Ishikawa (cell line): ENCODE results near the gene DIAPH3.

Experiments
- CEBPB ChIP-seq: IDR thresholded peaks from 2 replicates; pipeline ENCODE4 v1.6.1; 2012
- CREB1 ChIP-seq: IDR thresholded peaks from 2 replicates; pipeline ENCODE4 v1.6.1; 2012; ENCODE audit warnings: low read depth
- EGR1 ChIP-seq: IDR thresholded peaks from 2 replicates; pipeline ENCODE4 v1.6.1; 2012
- EP300 ChIP-seq: IDR thresholded peaks from 2 replicates; pipeline ENCODE4 v1.6.1; 2012; ENCODE audit warnings: borderline replicate concordance
- FOXM1 ChIP-seq: IDR thresholded peaks from 2 replicates; pipeline ENCODE4 v1.6.1; 2012; ENCODE audit warnings: low read depth, borderline replicate concordance
- MAX ChIP-seq: IDR thresholded peaks from 2 replicates; pipeline ENCODE4 v1.6.1; 2012
- NFIC ChIP-seq: IDR thresholded peaks from 2 replicates; pipeline ENCODE4 v1.6.1; 2012
- RAD21 ChIP-seq: IDR thresholded peaks from 2 replicates; pipeline ENCODE4 v1.6.1; 2012; ENCODE audit warnings: low read depth
- REST ChIP-seq: IDR thresholded peaks from 2 replicates; pipeline ENCODE4 v1.6.1; 2012; ENCODE audit warnings: low read depth, mild to moderate bottlenecking
- TAF1 ChIP-seq: IDR thresholded peaks from 2 replicates; pipeline ENCODE4 v1.6.1; 2012; ENCODE audit warnings: low read depth, mild to moderate bottlenecking
- TCF12 ChIP-seq: IDR thresholded peaks from 2 replicates; pipeline ENCODE4 v1.6.1; 2012; ENCODE audit warnings: low read depth
- TEAD4 ChIP-seq: IDR thresholded peaks from 2 replicates; pipeline ENCODE4 v1.6.1; 2012
- USF1 ChIP-seq: IDR thresholded peaks from 2 replicates; pipeline ENCODE4 v1.6.1; 2012
- YY1 ChIP-seq: IDR thresholded peaks from 2 replicates; pipeline ENCODE4 v1.6.1; 2012; ENCODE audit warnings: low read depth
- ZBTB7A ChIP-seq: IDR thresholded peaks from 2 replicates; pipeline ENCODE4 v1.6.1; 2012; ENCODE audit warnings: low read depth

DIAPH3 gene

GRCh38 chr13:59865398-59865797, 298.3 kb downstream of the DIAPH3 start:
- TF ChIP-seq EP300 (no peak), TEAD4 (no peak), NFIC (no peak), CEBPB (no peak), TCF12 (no peak), FOXM1 (no peak), USF1 (no peak), EGR1 (no peak), YY1 (no peak), REST (no peak), CREB1 (no peak)

GRCh38 chr13:59863621-59864020, 300.1 kb downstream of the DIAPH3 start:
- TF ChIP-seq RAD21 = no peak
- no peak for TF ChIP-seq USF1
- no peak for TF ChIP-seq REST
- no peak for TF ChIP-seq ZBTB7A
- TF ChIP-seq NFIC = no peak
- TF ChIP-seq TAF1 = no peak
- TF ChIP-seq TCF12 = no peak
- TF ChIP-seq FOXM1 = no peak
- TF ChIP-seq EGR1 = no peak
- no peak for TF ChIP-seq YY1
- TF ChIP-seq EP300 = no peak
- TF ChIP-seq MAX = no peak
- TF ChIP-seq TEAD4 = no peak
- no peak for TF ChIP-seq CEBPB
- no peak for TF ChIP-seq CREB1

GRCh38 chr13:59861676-59862075, 302.1 kb downstream of the DIAPH3 start:
- TF ChIP-seq RAD21 = no peak
- TF ChIP-seq FOXM1 = no peak
- TF ChIP-seq YY1 = no peak
- TF ChIP-seq NFIC = no peak
- TF ChIP-seq TCF12 = no peak
- TF ChIP-seq MAX = no peak
- TF ChIP-seq EGR1 = no peak
- no peak for TF ChIP-seq USF1
- TF ChIP-seq EP300 = no peak
- no peak for TF ChIP-seq ZBTB7A
- TF ChIP-seq TAF1 = no peak
- TF ChIP-seq REST = no peak
- TF ChIP-seq CREB1 = no peak
- TF ChIP-seq CEBPB = no peak
- no peak for TF ChIP-seq TEAD4

GRCh38 chr13:59856281-59856810, 307.4 kb downstream of the DIAPH3 start:
- TF ChIP-seq USF1 = no peak
- TF ChIP-seq TEAD4 = no peak
- no peak for TF ChIP-seq RAD21
- TF ChIP-seq CREB1 = no peak
- TF ChIP-seq NFIC = no peak
- TF ChIP-seq REST = no peak
- TF ChIP-seq FOXM1 = no peak
- TF ChIP-seq EP300 = no peak
- no peak for TF ChIP-seq ZBTB7A
- TF ChIP-seq TAF1 = no peak
- TF ChIP-seq TCF12 = no peak
- no peak for TF ChIP-seq YY1
- no peak for TF ChIP-seq EGR1
- no peak for TF ChIP-seq MAX
- no peak for TF ChIP-seq CEBPB
